ENCODE results near the gene ABHD2.

GRCh38 chr15:89243691-89244573 is 155.7 kb downstream of the ABHD2 start, which contains the start of gene FANCI:
- TF ChIP-seq CTCF (conservative IDR thresholded peaks at IDR 0.05) (peak; percentile 52; the same call in 1 of the 2 replicates), EZH2 (IDR thresholded peaks at IDR 0.05; ENCODE audit: low read depth) (no peak)
